ENCODE results near the gene AKT3.

Gene AKT3

GRCh38 chr1:243508303-243508713, 341.7 kb downstream of the AKT3 start:
- no peak for DNase-seq (ENCODE audit: low read depth in 2 of 2)

GRCh38 chr1:243507672-243508302, 342.3 kb downstream of the AKT3 start:
- no peak for DNase-seq (ENCODE audit: low read depth in 2 of 2)

DNA sequence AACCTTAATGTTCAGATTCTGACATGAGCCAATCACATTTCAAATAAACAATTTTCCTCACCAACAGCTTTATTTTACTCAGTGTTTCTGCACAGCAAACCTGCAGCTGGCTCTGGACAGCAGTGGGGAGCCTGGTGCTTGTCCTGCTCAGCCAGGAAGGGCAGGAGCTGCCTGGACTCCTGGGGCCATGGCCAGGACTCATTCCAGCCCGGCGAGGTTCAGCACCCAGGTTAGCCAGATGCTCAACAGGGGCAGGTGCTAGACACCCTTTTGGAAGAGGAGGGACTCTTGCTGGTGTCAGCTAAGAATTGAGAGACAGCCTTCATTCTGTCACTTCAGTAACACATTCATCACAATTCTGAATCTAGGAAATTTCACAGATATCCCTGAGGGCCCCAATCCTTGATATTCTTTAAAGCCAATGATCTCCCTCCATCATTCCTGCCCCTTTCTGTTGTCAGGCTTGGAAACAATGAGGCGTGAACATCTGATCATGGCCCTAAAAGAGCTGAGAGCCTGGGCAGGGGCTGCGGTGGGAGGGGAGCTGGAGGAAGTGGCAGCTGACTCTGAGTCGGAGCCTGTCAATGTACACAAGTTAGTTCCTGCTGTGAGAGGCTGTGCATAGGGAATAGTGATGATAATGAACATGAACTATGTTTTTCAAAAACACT, 342.9 kb downstream of the AKT3 start:
- no peak for DNase-seq (ENCODE audit: low read depth in 2 of 2)

DNA sequence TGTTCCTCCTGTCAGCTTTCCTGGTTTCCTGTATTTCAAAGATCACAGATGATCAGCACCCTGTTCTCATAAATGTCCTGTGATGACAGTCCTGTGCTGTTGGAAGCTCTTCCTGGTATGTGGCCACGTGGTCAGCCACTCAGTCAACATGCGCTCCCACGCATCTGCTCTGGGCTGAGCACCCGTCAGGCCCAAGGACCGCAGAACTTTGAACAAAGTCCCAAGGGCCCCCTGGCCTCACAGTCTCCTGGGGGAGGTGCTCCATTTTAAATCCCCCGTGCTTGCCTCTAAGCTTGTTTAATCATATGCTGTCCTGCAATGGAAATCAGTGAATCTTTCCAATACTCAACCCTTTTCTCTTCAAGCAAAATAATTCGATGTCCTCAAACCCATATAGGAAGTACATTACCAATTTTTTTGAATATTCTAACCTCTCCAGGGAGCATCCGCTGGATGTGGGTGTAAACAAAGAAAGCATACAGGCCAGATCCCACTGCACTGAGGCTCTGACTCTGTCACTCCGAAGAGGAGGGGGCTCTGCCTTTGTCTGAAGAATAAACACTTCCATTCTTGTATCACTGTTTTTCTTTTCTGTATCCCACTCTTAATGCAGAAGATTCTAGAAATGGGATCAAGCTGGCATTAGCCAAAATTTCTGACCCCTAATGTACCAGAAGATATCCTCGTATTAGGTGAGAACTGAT, 343.9 kb downstream of the AKT3 start:
- DNase-seq (ENCODE audit: low read depth in 2 of 2), result no peak

DNA sequence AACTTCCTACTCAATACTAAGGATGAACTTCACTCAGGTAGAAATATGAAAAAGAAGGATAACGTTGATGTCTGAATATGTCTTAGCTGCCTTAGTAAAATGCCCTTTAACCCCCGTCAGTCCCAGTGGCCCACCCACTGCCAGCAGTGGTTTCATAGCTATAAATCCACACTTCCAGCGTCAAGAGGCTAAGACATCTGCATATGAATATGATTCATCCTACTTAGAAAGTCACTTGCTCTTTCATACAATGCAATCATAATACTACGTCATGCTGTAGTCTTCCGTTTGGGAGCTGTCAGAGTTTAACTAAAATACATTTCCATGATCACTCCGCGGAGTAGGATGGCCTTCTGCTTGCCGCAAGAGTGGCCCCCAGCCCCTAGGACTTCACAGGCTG, 346.9 kb downstream of the AKT3 start:
- no peak for DNase-seq (ENCODE audit: low read depth in 2 of 2)

DNA sequence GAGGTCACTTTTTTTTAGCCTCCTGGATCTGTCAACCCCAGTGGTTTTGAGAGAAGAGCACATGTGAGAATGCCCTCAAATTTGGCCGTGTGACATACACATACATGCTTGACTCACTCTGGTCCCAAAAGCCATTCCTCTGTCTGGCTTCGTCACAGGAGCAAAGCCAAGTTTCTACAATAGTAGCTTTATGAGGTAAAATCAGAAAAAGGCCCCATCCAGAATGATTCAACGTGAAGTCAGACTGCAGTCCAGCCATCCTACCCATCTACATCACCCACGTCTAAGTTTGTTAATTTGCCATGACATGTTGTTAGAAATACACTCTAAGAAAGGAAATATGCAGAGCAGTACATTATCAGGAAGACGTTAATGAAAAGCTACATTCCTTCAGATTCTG, 349.0 kb downstream of the AKT3 start:
- no peak for DNase-seq (ENCODE audit: low read depth in 2 of 2)

DNA sequence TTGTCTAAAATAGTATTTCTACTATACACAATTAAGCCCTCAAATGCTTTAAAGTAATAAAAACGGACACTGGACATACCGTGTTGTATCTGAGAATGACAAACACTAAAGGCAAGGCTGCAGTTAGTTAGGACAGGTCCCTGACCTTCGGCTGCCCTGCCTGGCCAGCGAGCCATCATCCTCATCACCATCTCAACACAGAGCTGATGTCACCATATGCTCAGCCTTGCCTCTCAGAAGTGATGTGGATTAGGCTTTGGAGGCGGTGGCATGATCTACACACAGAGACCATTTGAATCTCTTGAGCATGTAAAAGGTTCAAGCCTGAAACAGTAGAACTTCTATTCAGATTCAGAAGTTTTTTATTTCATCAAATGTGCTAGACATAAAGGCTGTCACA, 349.5 kb downstream of the AKT3 start:
- no peak for DNase-seq (ENCODE audit: low read depth in 2 of 2)

GRCh38 chr1:243499711-243500110, 350.3 kb downstream of the AKT3 start:
- DNase-seq (ENCODE audit: low read depth in 2 of 2), result no peak

DNA sequence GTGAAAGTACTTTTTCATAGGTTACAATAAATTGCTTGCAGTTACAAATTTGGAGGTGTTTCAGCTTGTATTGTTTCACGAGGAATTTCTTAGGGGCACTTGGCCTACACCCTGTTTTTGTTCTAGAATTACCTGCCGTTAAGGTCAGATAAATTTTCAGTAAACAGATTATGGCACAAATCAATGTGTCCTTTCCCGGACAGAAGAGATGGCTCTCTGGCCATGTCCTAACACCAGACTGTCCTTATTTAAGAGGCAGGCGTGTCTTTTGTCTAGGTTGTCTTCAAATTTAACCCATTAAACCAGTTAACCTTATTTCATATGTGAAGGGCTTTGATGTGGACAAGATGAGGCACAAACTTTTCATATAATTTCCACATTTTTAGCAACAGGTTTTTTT, 350.8 kb downstream of the AKT3 start:
- DNase-seq (ENCODE audit: low read depth in 2 of 2), result no peak

- no peak for DNase-seq (ENCODE audit: low read depth in 2 of 2)
These were observed 351.9 kb downstream of the AKT3 start for GRCh38 chr1:243497939-243498681.

- DNase-seq (ENCODE audit: low read depth in 2 of 2), result no peak
These were observed 353.2 kb downstream of the AKT3 start for GRCh38 chr1:243496806-243497205.

GRCh38 chr1:243496187-243496646, 353.8 kb downstream of the AKT3 start:
- DNase-seq (ENCODE audit: low read depth in 2 of 2), result no peak

- DNase-seq (ENCODE audit: low read depth in 2 of 2), result no peak
These were observed 354.4 kb downstream of the AKT3 start for GRCh38 chr1:243495442-243496186.

DNA sequence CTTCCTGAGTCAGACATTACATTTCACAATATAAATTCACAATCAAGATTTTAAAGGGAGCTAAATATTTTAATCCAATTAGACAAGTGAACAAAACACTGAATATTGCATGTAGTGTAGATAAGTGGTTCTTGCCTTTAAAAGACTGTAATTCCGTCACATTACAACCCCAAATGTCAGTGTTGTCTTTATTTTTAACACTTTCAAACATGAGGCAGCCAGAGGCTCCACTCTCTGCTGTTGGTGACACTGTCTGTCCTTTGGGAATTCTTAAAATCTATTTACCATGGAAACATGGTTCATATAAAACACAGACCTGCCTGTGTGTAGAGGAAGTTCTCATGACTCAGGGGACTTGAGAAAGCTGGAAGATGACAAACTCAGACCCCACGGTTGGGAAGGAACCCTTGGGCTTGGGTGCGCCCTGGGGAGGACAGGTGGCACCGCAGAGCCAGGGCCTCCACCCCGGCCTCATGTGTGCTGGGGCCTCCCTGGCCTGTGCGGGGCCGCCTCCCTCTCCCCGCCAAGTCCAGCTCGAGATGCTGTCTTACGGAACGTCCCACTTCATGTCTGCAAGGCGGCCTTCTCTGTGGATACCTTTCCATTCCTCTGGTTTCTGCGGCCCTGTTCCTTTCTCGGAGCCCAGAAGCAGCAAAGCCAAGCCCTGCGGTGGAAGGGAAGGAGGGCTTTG, 355.2 kb downstream of the AKT3 start:
- DNase-seq (ENCODE audit: low read depth in 2 of 2), result no peak

GRCh38 chr1:243493156-243494129, 356.6 kb downstream of the AKT3 start:
- DNase-seq (ENCODE audit: low read depth in 2 of 2), result no peak

DNA sequence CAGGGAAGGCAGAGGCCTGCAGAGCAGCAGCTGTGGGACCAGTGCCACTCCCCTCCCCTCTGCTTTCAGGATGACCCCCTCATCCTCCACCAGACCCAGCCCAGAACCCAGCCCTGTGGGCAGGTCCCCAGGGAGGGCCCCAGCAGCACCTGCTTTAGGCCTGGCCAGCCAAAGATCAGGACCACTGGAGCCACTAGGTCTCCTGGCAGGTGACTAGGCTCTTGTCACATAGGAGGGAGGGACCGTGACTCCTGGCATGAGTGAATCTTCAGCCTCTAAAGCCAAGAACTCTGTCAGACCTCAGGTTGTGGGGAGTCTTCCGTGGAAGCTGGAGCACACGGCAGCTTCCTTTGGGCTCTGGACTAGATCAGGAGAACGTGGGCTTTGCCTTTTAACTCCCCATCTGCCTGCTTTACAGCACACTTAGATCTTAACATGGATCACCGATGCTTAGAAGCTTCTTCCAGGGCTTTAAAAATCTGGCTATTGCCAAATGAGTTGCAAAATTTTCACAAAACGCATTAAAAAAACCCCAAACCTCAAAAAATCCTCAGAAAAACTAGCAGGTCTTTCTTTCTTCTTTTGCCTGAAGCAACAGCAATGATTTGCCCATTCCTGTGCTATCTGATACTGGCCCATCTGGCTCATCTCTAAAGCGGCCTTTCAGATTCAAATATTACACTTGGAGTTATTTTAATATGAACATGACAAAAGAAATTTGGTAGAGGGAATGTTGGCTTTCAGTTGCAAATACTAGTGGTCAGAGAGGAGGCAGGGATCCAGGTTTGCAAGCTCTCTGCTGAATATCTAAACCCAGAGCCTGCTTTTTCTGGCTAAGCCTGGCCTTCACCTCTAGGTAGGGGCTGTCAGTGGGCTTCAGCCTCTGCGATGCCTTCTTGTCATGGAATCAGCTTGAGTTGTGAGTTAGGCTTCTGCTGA, 359.0 kb downstream of the AKT3 start:
- DNase-seq (ENCODE audit: low read depth in 2 of 2), result no peak

DNA sequence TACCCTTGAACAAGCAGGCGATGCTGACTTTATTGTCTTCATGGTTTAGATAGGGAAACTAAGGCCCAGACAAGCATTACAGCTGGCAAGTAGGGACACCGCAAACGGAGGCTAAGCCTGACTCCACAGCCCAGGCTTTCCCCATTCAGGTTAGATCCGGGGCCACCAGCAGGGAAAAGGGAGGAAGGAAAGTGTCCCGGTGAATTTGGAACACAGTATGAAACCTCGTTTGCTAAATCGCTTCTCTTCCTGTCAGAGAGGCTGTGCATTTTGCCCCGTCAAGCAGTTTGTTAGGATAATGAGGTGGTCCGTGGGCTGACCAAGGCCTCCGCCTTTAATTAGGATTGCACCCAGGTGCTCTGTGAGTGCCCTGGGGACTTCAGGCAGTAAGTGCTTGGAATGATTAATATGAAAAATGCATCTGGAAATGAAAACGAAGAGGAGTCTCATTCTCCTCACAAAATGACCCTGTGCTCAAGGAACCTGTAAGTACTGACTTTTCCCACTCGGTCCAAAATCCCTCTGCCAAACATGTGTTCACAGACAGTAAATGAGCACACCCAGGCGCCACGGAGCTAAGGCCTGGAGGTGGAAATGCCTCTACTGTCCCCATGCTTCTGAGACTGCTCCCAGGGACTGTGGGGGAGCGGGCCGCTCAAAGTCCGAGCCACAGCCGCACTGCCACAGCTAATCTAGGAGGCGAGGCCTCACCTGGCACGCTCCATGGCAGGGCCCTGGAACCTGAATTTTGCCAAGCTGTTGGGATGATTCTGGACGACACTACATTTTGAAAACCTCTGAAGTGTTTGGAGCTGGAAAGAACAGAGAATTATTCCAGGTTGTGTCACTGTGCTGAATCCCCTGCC, 360.1 kb downstream of the AKT3 start:
- no peak for DNase-seq (ENCODE audit: low read depth in 2 of 2)

DNA sequence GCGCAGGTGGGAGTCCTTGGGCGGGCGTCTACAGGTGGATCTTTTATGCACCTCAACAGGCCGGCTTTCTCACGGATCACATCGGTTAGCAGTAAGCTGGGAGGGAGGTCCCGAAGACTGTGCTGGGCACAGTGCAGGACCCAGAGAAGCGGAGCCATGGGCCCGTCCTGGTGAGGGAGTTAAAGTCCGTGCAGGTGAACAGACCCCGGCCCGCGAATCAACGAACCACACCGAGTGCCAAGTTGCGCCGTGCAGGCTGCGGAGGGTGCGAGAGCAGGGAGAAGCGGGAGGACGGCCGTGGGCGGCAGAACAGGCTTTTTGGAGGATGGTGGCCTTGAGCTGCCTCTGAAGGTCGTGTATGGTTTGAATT, 360.9 kb downstream of the AKT3 start:
- DNase-seq (ENCODE audit: low read depth in 2 of 2), result no peak
